Heart left ventricle (tissue), 16 donors: Measurements from ENCODE around the gene BMPR1B. TPM values are rescaled to one million over a fixed set of nuclear protein-coding genes. Genes with fewer than 3 reads are reported as not detected.

ENCODE experiments used
- ATAC-seq, 4 donors: fragments of 200-7000 bp; cut with Tn5 transposase; one replicate each; pipeline ENCODE4 v1.9.1; 2020 to 2022; ENCODE audit warnings: moderate library complexity in 4 of 4, mild to moderate bottlenecking in 3 of 4, moderate number of reproducible peaks in 1 of 4
- DNase-seq, 5 donors: peaks; one replicate each; pipeline ENCODE4 v3.0.0-alpha.2; 2020
- H3K27ac ChIP-seq, 12 donors: fragments of 200-600 bp; sonication (generic) in 4 of 12; one replicate each; pipeline versions ENCODE4 v1.5.0 to v1.8.0; 2016 to 2022; ENCODE audit warnings: mild to moderate bottlenecking in 2 of 12
- H3K27me3 ChIP-seq, 9 donors: fragments of 200-600 bp; sonication (generic) in 2 of 9; one replicate each; pipeline versions ENCODE4 v1.5.1 to v1.8.0; 2016 to 2022; ENCODE audit warnings: mild to moderate bottlenecking in 3 of 9
- H3K36me3 ChIP-seq, 9 donors: fragments of 200-600 bp; sonication (generic) in 2 of 9; one replicate each; pipeline versions ENCODE4 v1.5.0 to v1.8.0; 2018 to 2022; ENCODE audit warnings: mild to moderate bottlenecking in 2 of 9
- H3K4me1 ChIP-seq, 12 donors: fragments of 200-600 bp; sonication (generic) in 4 of 12; one replicate each; pipeline versions ENCODE4 v1.5.0 to v1.8.0; 2016 to 2022; ENCODE audit warnings: mild to moderate bottlenecking in 3 of 12
- H3K4me3 ChIP-seq, 12 donors: fragments of 200-600 bp; sonication (generic) in 4 of 12; one replicate each; pipeline versions ENCODE4 v1.5.0 to v1.8.0; 2017 to 2022; ENCODE audit warnings: mild to moderate bottlenecking in 9 of 12, moderate library complexity in 4 of 12
- H3K9me3 ChIP-seq, 12 donors: fragments of 200-600 bp; sonication (generic) in 4 of 12; one replicate each; pipeline versions ENCODE4 v1.5.0 to v1.8.0; 2016 to 2022; ENCODE audit warnings: mild to moderate bottlenecking in 1 of 12
- CTCF ChIP-seq, 12 donors: fragments of 200-600 bp; sonication (generic) in 4 of 12; IDR thresholded peaks; one replicate each; pipeline versions ENCODE4 v1.5.0 to v1.8.0; 2018 to 2022; ENCODE audit warnings: antibody characterized with exemption in 12 of 12, mild to moderate bottlenecking in 5 of 12
- POLR2A ChIP-seq, 2 donors: fragments of 450-650 bp; IDR thresholded peaks; one replicate each; pipeline ENCODE4 v1.6.1; 2017; ENCODE audit warnings: antibody characterized with exemption in 2 of 2, mild to moderate bottlenecking in 2 of 2, moderate library complexity in 2 of 2
- WGBS, 4 donors: extraction: QIAGEN DNeasy Blood & Tissue Kit in 2 of 4; methylation state at CpG; one replicate each; pipeline versions ENCODE4 v1.1.5 to v1.1.7; 2013 to 2018; 5-methylcytosine and 5-hydroxymethylcytosine counted together
- intact Hi-C, 10 donors: fragments of 100-400 bp; cut with DNase I; formaldehyde crosslinking; loops; one replicate each; pipeline versions ENCODE4 v1.11.1 to v1.14.2; 2022
- polyA plus RNA-seq, 2 donors: library from polyadenylated mRNA; stranded (reverse); fragments of 200-250 nt; gene quantifications; one replicate each; pipeline ENCODE4 v1.2.3, GENCODE V29; 2013
- total RNA-seq, 9 donors: library from RNA; depleted of rRNA in 2 of 9; stranded (reverse); fragments of >200 nt in 2 of 9; fragmentation: NEBNext Ultra II Directional in 3 of 9; extraction: Animal tissue kit (Norgen Biotek cat#: 25700) in 3 of 9; gene quantifications; one replicate each; pipeline versions ENCODE4 v1.1.0 to v1.2.4, GENCODE V29; 2016 to 2023
- donor health status: ischemic (EF 13 %, LVEDD 7.1; RV severe dilation, severe dysfunction).
- donor health status: healthy with polysubstance abuse.
- donor health status: DM: no; HTN: yes; CAD: no.
- donor health status: DM: no; HTN: no; CAD: no.
- donor health status: ischemic (EF 25% LVEDD 6.9; RV normal size, moderate dysfunction).
- donor health status: ischemic (EF 25% LVEDD 5.7; RV mildly dilated, moderate dysfunction).
- donor health status: healthy.
- donor health status: DM: yes; HTN: yes; CAD: no.
- donor health status: ischemic (EF 35%, LVEDD 5.7; RV mildly dilated, moderate dysfunction).
- donor health status: nonischemic (EF 11% LVEDD 7.7; RV severe dilation, severe dysfunction).
- donor health status: DM: yes; HTN: yes; CAD: no.
- donor health status: PGD.
- donor health status: ischemic (EF 29% LVEDD 5.4; RV normal size, mild dysfunction).
- donor health status: nonischemic (EF 23%, LVEDD 6.1; RV moderate dilation, normal function).

BMPR1B gene
- total and polyA plus RNA-seq, 11 donors, result 0.29 to 7.6 (median 3.8) TPM

GRCh38 chr4:95080969-95081368, 323.2 kb downstream of the BMPR1B start:
- H3K4me1 ChIP-seq, result no peaks in the 10 kb centered on the region
- no peak for TF ChIP-seq CTCF (IDR thresholded peaks at IDR 0.05)
- TF ChIP-seq POLR2A (IDR thresholded peaks at IDR 0.05), result no peak
- no peaks in the 10 kb centered on the region for H3K9me3 ChIP-seq
- H3K27ac ChIP-seq, result no peak overlapping the region
- DNase-seq (no peak), ATAC-seq (no peak)
- H3K36me3 ChIP-seq, result no peaks in the 10 kb centered on the region
- H3K4me3 ChIP-seq, result no peak overlapping the region
- no peaks in the 10 kb centered on the region for H3K27me3 ChIP-seq
- 88 to 90% (median 88%) methylated on average over 3 of the region's 3 CpGs for WGBS, 4 donors
- intact Hi-C loops, result no loop called here

GRCh38 chr4:95084584-95084983, 326.8 kb downstream of the BMPR1B start:
- ATAC-seq, result no peak
- intact Hi-C loops, result no loop called here
- TF ChIP-seq CTCF (IDR thresholded peaks at IDR 0.05) (no peak), POLR2A (IDR thresholded peaks at IDR 0.05) (no peak)
- H3K27ac ChIP-seq, result no peak overlapping the region
- no peaks in the 10 kb centered on the region for H3K4me1 ChIP-seq
- no peaks in the 10 kb centered on the region for H3K36me3 ChIP-seq
- DNase-seq, result no peak
- WGBS, 4 donors, result 72 to 93% (median 91%) methylated on average over 3 of the region's 3 CpGs
- H3K27me3 ChIP-seq, result no peaks in the 10 kb centered on the region
- no peak overlapping the region for H3K4me3 ChIP-seq
- H3K9me3 ChIP-seq, result no peaks in the 10 kb centered on the region

GRCh38 chr4:95085124-95085833, 327.5 kb downstream of the BMPR1B start:
- H3K9me3 ChIP-seq, result no peaks in the 10 kb centered on the region
- H3K36me3 ChIP-seq, result no peaks in the 10 kb centered on the region
- DNase-seq, result no peak
- H3K27ac ChIP-seq, result no peak overlapping the region
- ATAC-seq, result no peak
- TF ChIP-seq POLR2A (IDR thresholded peaks at IDR 0.05), result no peak
- no peak for TF ChIP-seq CTCF (IDR thresholded peaks at IDR 0.05)
- no peaks in the 10 kb centered on the region for H3K27me3 ChIP-seq
- 67 to 73% (median 71%) methylated on average over 7 of the region's 7 CpGs for WGBS, 4 donors
- H3K4me1 ChIP-seq, result no peaks in the 10 kb centered on the region
- intact Hi-C loops, result no loop called here
- no peak overlapping the region for H3K4me3 ChIP-seq

GRCh38 chr4:95086551-95086950, 328.8 kb downstream of the BMPR1B start:
- no peaks in the 10 kb centered on the region for H3K9me3 ChIP-seq
- no peak for ATAC-seq

More at GRCh38 chr4:95086551-95086950, 328.8 kb downstream of the BMPR1B start:
- intact Hi-C loops, result no loop called here
- Histone ChIP-seq H3K27ac (no peak overlapping the region), H3K4me3 (no peak overlapping the region), H3K4me1 (no peaks in the 10 kb centered on the region), H3K27me3 (no peaks in the 10 kb centered on the region), H3K36me3 (no peaks in the 10 kb centered on the region)
- no peak for DNase-seq
- 90 to 94% (median 91%) methylated on average over 1 of the region's 1 CpG for WGBS, 4 donors
- TF ChIP-seq POLR2A (IDR thresholded peaks at IDR 0.05) (no peak), CTCF (IDR thresholded peaks at IDR 0.05) (no peak)
